DND-41 (cell line): ENCODE data around the gene SFRP4.

Experiments used
- CTCF ChIP-seq: IDR thresholded peaks from 2 replicates; pipeline ENCODE4 v1.5.1; 2012; ENCODE audit warnings: borderline replicate concordance, low read length, moderate library complexity, mild to moderate bottlenecking; ENCODE audit not compliant: poor library complexity, severe bottlenecking; ENCODE audit errors: extremely low read depth
- EZH2 ChIP-seq: IDR thresholded peaks from 3 replicates; pipeline ENCODE4 v1.6.1; 2012; ENCODE audit warnings: borderline replicate concordance, low read depth, mild to moderate bottlenecking, moderate library complexity, low read length, inconsistent platforms; ENCODE audit not compliant: severe bottlenecking

- no peak for TF ChIP-seq CTCF
- no peak for TF ChIP-seq EZH2
Measured at GRCh38 chr7:37932543-37932942, 15.9 kb upstream of the SFRP4 start.
